ENCODE data around the gene ARL16. TPM values are rescaled to one million over a fixed set of nuclear protein-coding genes. Genes with fewer than 3 reads are reported as not detected.

The ARL16 gene
- total RNA-seq, 1 experiment from 2014 or later, result 46.7 TPM

DNA sequence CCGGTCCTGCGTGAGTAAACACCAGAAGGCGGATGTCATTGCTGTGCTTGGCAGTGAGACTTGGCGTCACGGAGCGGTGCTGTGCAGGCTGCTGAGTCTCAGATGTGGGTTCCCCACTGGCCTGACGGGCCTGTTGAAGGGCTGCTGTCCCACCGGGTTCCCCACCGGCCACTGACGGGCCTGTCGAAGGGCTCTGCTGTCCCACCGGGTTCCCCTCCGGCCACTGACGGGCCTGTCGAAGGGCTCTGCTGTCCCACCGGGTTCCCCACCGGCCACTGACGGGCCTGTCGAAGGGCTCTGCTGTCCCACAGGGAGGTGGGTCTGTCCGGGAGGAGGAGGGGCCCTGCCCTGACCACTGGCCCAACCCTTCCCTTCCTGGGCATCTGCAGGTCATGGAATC, 3.0 kb upstream of the ARL16 start:
- H3K27me3 Mint-ChIP-seq (ENCODE audit: low read depth), result no peaks in the 10 kb centered on the region; the same call in 1 of the 2 replicates
- H3K4me3 Mint-ChIP-seq, result no peak overlapping the region
- peaks cover 12% of the 10 kb centered on the region for H3K4me1 Mint-ChIP-seq
- no peak overlapping the region; the same call in 1 of the 2 replicates for H3K27ac Mint-ChIP-seq
- H3K36me3 Mint-ChIP-seq, result peaks cover 29% of the 10 kb centered on the region
- POLR2A ChIA-PET, result no interaction called here
- CTCF ChIA-PET, result no interaction called here
- TF ChIP-seq, protein P1, sequence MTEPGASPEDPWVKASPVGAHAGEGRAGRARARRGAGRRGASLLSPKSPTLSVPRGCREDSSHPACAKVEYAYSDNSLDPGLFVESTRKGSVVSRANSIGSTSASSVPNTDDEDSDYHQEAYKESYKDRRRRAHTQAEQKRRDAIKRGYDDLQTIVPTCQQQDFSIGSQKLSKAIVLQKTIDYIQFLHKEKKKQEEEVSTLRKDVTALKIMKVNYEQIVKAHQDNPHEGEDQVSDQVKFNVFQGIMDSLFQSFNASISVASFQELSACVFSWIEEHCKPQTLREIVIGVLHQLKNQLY (CRISPR knock-in tag; IDR thresholded peaks at IDR 0.05), result no peak
- TF ChIP-seq SMAD4 (CRISPR knock-in tag; IDR thresholded peaks at IDR 0.05) (no peak), ZNF671 (CRISPR knock-in tag; IDR thresholded peaks at IDR 0.05) (no peak), NFE2L1 (CRISPR knock-in tag; IDR thresholded peaks at IDR 0.05) (no peak), NFATC4 (CRISPR knock-in tag; IDR thresholded peaks at IDR 0.05) (no peak)
- TF ChIP-seq, protein P2, sequence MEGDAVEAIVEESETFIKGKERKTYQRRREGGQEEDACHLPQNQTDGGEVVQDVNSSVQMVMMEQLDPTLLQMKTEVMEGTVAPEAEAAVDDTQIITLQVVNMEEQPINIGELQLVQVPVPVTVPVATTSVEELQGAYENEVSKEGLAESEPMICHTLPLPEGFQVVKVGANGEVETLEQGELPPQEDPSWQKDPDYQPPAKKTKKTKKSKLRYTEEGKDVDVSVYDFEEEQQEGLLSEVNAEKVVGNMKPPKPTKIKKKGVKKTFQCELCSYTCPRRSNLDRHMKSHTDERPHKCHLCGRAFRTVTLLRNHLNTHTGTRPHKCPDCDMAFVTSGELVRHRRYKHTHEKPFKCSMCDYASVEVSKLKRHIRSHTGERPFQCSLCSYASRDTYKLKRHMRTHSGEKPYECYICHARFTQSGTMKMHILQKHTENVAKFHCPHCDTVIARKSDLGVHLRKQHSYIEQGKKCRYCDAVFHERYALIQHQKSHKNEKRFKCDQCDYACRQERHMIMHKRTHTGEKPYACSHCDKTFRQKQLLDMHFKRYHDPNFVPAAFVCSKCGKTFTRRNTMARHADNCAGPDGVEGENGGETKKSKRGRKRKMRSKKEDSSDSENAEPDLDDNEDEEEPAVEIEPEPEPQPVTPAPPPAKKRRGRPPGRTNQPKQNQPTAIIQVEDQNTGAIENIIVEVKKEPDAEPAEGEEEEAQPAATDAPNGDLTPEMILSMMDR (IDR thresholded peaks at IDR 0.05), result no peak
- TF ChIP-seq, protein P3, sequence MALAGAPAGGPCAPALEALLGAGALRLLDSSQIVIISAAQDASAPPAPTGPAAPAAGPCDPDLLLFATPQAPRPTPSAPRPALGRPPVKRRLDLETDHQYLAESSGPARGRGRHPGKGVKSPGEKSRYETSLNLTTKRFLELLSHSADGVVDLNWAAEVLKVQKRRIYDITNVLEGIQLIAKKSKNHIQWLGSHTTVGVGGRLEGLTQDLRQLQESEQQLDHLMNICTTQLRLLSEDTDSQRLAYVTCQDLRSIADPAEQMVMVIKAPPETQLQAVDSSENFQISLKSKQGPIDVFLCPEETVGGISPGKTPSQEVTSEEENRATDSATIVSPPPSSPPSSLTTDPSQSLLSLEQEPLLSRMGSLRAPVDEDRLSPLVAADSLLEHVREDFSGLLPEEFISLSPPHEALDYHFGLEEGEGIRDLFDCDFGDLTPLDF (CRISPR knock-in tag; IDR thresholded peaks at IDR 0.05), result no peak
- DNase-seq (ENCODE audit: low spot score), result no peak
- no peaks in the 10 kb centered on the region for H3K9me3 Mint-ChIP-seq
- no peak for ATAC-seq

DNA sequence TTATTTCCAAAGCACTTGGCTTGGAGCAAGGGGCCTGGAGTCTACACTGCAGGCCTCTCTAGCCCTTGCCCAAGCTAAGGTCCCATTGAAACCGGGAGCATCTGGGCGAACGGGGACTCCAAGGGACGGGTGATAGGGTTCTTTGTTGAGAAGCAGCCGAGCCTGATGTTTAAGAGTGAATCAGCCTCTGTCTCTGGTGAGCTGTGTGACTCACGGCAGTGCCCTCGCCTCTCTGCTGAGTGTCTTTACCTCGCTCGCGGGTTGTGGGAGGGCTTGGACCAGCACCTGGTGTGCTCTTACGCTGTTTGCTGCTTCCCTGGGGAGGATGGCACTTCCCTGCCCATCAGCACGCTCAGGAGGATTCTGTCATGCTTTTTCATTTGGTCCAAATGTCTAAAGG, 1.5 kb upstream of the ARL16 start:
- no peak for ATAC-seq
- no peaks in the 10 kb centered on the region; the same call in 1 of the 2 replicates for H3K27me3 Mint-ChIP-seq (ENCODE audit: low read depth)
- DNase-seq (ENCODE audit: low spot score), result no peak
- TF ChIP-seq, protein P4, sequence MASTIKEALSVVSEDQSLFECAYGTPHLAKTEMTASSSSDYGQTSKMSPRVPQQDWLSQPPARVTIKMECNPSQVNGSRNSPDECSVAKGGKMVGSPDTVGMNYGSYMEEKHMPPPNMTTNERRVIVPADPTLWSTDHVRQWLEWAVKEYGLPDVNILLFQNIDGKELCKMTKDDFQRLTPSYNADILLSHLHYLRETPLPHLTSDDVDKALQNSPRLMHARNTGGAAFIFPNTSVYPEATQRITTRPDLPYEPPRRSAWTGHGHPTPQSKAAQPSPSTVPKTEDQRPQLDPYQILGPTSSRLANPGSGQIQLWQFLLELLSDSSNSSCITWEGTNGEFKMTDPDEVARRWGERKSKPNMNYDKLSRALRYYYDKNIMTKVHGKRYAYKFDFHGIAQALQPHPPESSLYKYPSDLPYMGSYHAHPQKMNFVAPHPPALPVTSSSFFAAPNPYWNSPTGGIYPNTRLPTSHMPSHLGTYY (CRISPR knock-in tag; IDR thresholded peaks at IDR 0.05), result no peak
- TF ChIP-seq, protein P5, sequence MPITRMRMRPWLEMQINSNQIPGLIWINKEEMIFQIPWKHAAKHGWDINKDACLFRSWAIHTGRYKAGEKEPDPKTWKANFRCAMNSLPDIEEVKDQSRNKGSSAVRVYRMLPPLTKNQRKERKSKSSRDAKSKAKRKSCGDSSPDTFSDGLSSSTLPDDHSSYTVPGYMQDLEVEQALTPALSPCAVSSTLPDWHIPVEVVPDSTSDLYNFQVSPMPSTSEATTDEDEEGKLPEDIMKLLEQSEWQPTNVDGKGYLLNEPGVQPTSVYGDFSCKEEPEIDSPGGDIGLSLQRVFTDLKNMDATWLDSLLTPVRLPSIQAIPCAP (CRISPR knock-in tag; IDR thresholded peaks at IDR 0.05), result no peak
- TF ChIP-seq RORB (CRISPR knock-in tag; IDR thresholded peaks at IDR 0.05) (no peak), PRRX2 (CRISPR knock-in tag; IDR thresholded peaks at IDR 0.05) (no peak), ZNF671 (CRISPR knock-in tag; IDR thresholded peaks at IDR 0.05) (no peak), KAT7 (CRISPR knock-in tag; IDR thresholded peaks at IDR 0.05; ENCODE audit: borderline replicate concordance) (no peak), TP53 (CRISPR knock-in tag; IDR thresholded peaks at IDR 0.05) (no peak), TEAD1 (CRISPR knock-in tag; IDR thresholded peaks at IDR 0.05) (no peak)
- ChIA-PET CTCF (interaction anchor here (1.0 to 2.7 kb wide), 4 partner anchors 9 to 184 kb away, joined by 5 to 9 read pairs (median 6); partner anchors contain the start of gene MRPL12), POLR2A (no interaction called here)
- H3K4me1 Mint-ChIP-seq, result peaks cover 12% of the 10 kb centered on the region
- peak overlapping the region; percentile 82 for H3K4me3 Mint-ChIP-seq
- H3K27ac Mint-ChIP-seq, result peak overlapping the region; percentile 27; the same call in 1 of the 2 replicates
- no peaks in the 10 kb centered on the region for H3K9me3 Mint-ChIP-seq
- H3K36me3 Mint-ChIP-seq, result peaks cover 31% of the 10 kb centered on the region

DNA sequence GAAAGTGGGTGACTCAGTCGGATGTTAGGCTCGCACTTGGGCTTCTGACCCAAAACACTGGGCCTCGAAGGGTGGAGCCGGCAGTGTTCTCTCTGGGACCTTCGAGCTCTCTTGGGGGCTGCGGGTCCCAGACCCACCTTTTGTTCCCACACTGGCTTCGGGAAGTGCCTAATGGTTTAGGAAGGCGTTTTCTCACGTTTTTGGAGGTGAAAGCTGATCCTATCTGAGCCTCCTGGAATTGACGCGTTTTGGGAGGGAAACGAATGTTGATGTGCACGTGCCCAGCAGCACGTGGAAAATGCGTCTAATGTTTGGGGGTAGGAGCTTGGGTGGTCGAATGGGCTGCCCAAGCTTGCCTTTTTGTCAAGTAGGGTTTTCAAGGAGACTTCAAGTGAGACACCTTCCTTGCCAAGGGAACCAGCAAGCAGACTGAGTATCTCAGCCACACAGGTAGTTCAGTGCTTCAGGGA, 880 bp upstream of the ARL16 start:
- DNase-seq (ENCODE audit: low spot score) (no peak), ATAC-seq (no peak)
- 0 out of 2 replicates have a peak, but pooled peaks have one; percentile 50 for TF ChIP-seq SMAD3 (CRISPR knock-in tag; IDR thresholded peaks at IDR 0.05; ENCODE audit: borderline replicate concordance)
- TF ChIP-seq ELF4 (CRISPR knock-in tag; IDR thresholded peaks at IDR 0.05; ENCODE audit: low read depth), result no peak
- 0 out of 2 replicates have a peak, but pooled peaks have one; percentile 5 for TF ChIP-seq RELA (CRISPR knock-in tag; IDR thresholded peaks at IDR 0.05; ENCODE audit: borderline replicate concordance)

More for the DNA sequence above, 880 bp upstream of the ARL16 start:
- Mint-ChIP-seq H3K36me3 (peaks cover 25% of the 10 kb centered on the region), H3K4me3 (peak overlapping the region; percentile 82), H3K27ac (peak overlapping the region; percentile 84), H3K9me3 (no peaks in the 10 kb centered on the region), H3K4me1 (peaks cover 12% of the 10 kb centered on the region), H3K27me3 (ENCODE audit: low read depth) (no peaks in the 10 kb centered on the region; the same call in 1 of the 2 replicates)
- POLR2A ChIA-PET, result interaction anchor here (1.2 kb wide), 1 partner anchor 19 kb away, joined by 3 read pairs; no protein-coding TSS in a partner anchor
- CTCF ChIA-PET, result interaction anchor here (1.1 to 2.7 kb wide), 6 partner anchors 9 to 185 kb away, joined by 3 to 15 read pairs (median 6); partner anchors contain the start of gene MRPL12
